OCI-LY7 (cell line): ENCODE data around the gene DBI. TPM values are rescaled to one million over a fixed set of nuclear protein-coding genes. Genes with fewer than 3 reads are reported as not detected.

Experiments
- BruUV-seq: library from RNA; stranded (reverse); fragments of 400-500 nt; replicated peaks from 2 replicates; lab custom pipeline; 2021; lab: Mats Ljungman, UMichigan
- CTCF ChIA-PET: fragments of 300-600 bp; sonication (Branson Sonifier 250); formaldehyde crosslinking; loops from one replicate; lab custom pipeline; 2022; ENCODE audit warnings: antibody characterized with exemption; ENCODE audit not compliant: unreplicated experiment; lab: Charles Lee
- POLR2A ChIA-PET: fragments of 300-600 bp; sonication (Branson Sonifier 250); formaldehyde crosslinking; loops from one replicate; lab custom pipeline; 2022; ENCODE audit warnings: antibody characterized with exemption; lab: Charles Lee
- DNase-seq: peaks from one replicate; pipeline ENCODE4 v3.0.0-alpha.2; 2015; ENCODE audit warnings: low spot score
- H2AFZ ChIP-seq: fragments of 200-600 bp; sonication (generic), shearing (Covaris generic); 2 replicates; pipeline ENCODE4 v1.6.1; 2014; ENCODE audit warnings: mild to moderate bottlenecking, antibody characterized with exemption, low read length, moderate library complexity
- H3K27ac ChIP-seq: fragments of 200-600 bp; sonication (generic); 2 replicates; pipeline ENCODE4 v1.5.1; 2014; ENCODE audit warnings: mixed run types, low read depth, mild to moderate bottlenecking, moderate library complexity, low read length, inconsistent platforms; ENCODE audit not compliant: poor library complexity, severe bottlenecking
- H3K36me3 ChIP-seq: fragments of 200-600 bp; sonication (generic); 2 replicates; pipeline ENCODE4 v1.6.1; 2014; ENCODE audit warnings: mild to moderate bottlenecking, antibody characterized with exemption, low read length, moderate library complexity, mixed read lengths; ENCODE audit not compliant: insufficient read depth
- H3K4me1 ChIP-seq: fragments of 200-600 bp; sonication (generic); 2 replicates; pipeline ENCODE4 v1.5.1; 2014; ENCODE audit warnings: mild to moderate bottlenecking, low read length; ENCODE audit not compliant: insufficient read depth, poor library complexity, severe bottlenecking
- H3K4me2 ChIP-seq: fragments of 200-600 bp; sonication (generic); 2 replicates; pipeline ENCODE4 v1.6.1; 2014; ENCODE audit warnings: mild to moderate bottlenecking, low read length
- H3K4me3 ChIP-seq: fragments of 200-600 bp; sonication (generic); 2 replicates; pipeline ENCODE4 v1.5.1; 2014; ENCODE audit warnings: mild to moderate bottlenecking, low read depth, low read length; ENCODE audit not compliant: poor library complexity, severe bottlenecking
- H3K79me2 ChIP-seq: fragments of 200-600 bp; sonication (generic); 2 replicates; pipeline ENCODE4 v1.6.1; 2016; ENCODE audit warnings: low read depth, mild to moderate bottlenecking, low read length, moderate library complexity, mixed read lengths; ENCODE audit not compliant: insufficient read depth
- H3K9me2 ChIP-seq: fragments of 200-600 bp; sonication (generic); 2 replicates; pipeline ENCODE4 v1.6.1; 2016; ENCODE audit warnings: mild to moderate bottlenecking, low read length, mixed read lengths; ENCODE audit not compliant: insufficient read depth
- H3K9me3 ChIP-seq: fragments of 200-600 bp; sonication (generic); 2 replicates; pipeline ENCODE4 v1.6.1; 2014; ENCODE audit warnings: mild to moderate bottlenecking, mixed run types, low read length, mixed read lengths
- H4K20me1 ChIP-seq: fragments of 200-600 bp; sonication (generic); 2 replicates; pipeline ENCODE4 v1.6.1; 2014; ENCODE audit warnings: mild to moderate bottlenecking, antibody characterized with exemption, low read length, moderate library complexity, mixed read lengths; ENCODE audit not compliant: insufficient read depth
- CTCF ChIP-seq: fragments of 200-600 bp; sonication (generic); conservative IDR thresholded peaks from 2 replicates; pipeline ENCODE4 v1.5.1; 2014; ENCODE audit warnings: mild to moderate bottlenecking, antibody characterized with exemption, low read length, moderate library complexity, mixed read lengths
- EZH2phosphoT487 ChIP-seq: fragments of 200-600 bp; sonication (generic); IDR thresholded peaks from 2 replicates; pipeline ENCODE4 v1.6.1; 2018; ENCODE audit warnings: low read depth, borderline replicate concordance, mild to moderate bottlenecking, mixed run types, antibody characterized with exemption, low read length, moderate library complexity, mixed read lengths
- intact Hi-C: fragments of 100-400 bp; cut with micrococcal nuclease; formaldehyde crosslinking; loops from one replicate; pipeline ENCODE4 v1.10.0; 2022; ENCODE audit not compliant: unreplicated experiment
- total RNA-seq, 2 experiments: library from RNA; depleted of rRNA in 1 of 2; stranded (reverse); fragments of >200 nt in 1 of 2; shearing (Covaris generic) in 1 of 2; gene quantifications; 2 replicates each; pipeline ENCODE4 v1.2.3, GENCODE V29; 2014 to 2022

Gene DBI
- total RNA-seq, 2 experiments from 2014 or later, result 293 to 309 TPM

GRCh38 chr2:119333360-119333759, 33.4 kb upstream of the DBI start:
- no TSS peak for BruUV-seq
- TF ChIP-seq EZH2phosphoT487 (no peak), CTCF (no peak)
- Histone ChIP-seq H3K4me3 (no peak overlapping the region), H2AFZ (no peak overlapping the region), H3K27ac (no peak overlapping the region), H3K4me2 (no peak overlapping the region), H3K4me1 (peaks cover 20% of the 10 kb centered on the region), H3K9me3 (no peaks in the 10 kb centered on the region), H3K79me2 (no peaks in the 10 kb centered on the region), H4K20me1 (no peaks in the 10 kb centered on the region), H3K36me3 (no peaks in the 10 kb centered on the region), H3K9me2 (no peaks in the 10 kb centered on the region)
- no peak for DNase-seq
- ChIA-PET CTCF (no interaction called here), POLR2A (no interaction called here)
- intact Hi-C loops, result no loop called here

GRCh38 chr2:119333833-119334232, 32.9 kb upstream of the DBI start:
- intact Hi-C loops, result no loop called here
- Histone ChIP-seq H3K27ac (no peak overlapping the region), H3K4me1 (peaks cover 25% of the 10 kb centered on the region), H2AFZ (no peak overlapping the region), H3K4me2 (no peak overlapping the region), H3K79me2 (no peaks in the 10 kb centered on the region), H3K4me3 (no peak overlapping the region), H3K9me2 (no peaks in the 10 kb centered on the region), H3K9me3 (no peaks in the 10 kb centered on the region), H3K36me3 (no peaks in the 10 kb centered on the region), H4K20me1 (no peaks in the 10 kb centered on the region)
- TF ChIP-seq CTCF (no peak), EZH2phosphoT487 (no peak)
- CTCF ChIA-PET, result no interaction called here
- POLR2A ChIA-PET, result no interaction called here
- DNase-seq, result no peak
- no TSS peak for BruUV-seq

- TF ChIP-seq CTCF, result no peak
- TF ChIP-seq EZH2phosphoT487, result no peak
- Histone ChIP-seq H3K4me2 (0 out of 2 replicates have a peak overlapping the region, but pooled peaks have one; percentile 52), H3K9me2 (no peaks in the 10 kb centered on the region), H4K20me1 (no peaks in the 10 kb centered on the region), H3K9me3 (no peaks in the 10 kb centered on the region), H3K79me2 (no peaks in the 10 kb centered on the region), H3K36me3 (no peaks in the 10 kb centered on the region), H2AFZ (peak overlapping the region; percentile 79; the same call in 1 of the 2 replicates), H3K4me3 (no peak overlapping the region), H3K4me1 (peaks cover 39% of the 10 kb centered on the region), H3K27ac (no peak overlapping the region)
- no TSS peak for BruUV-seq
- ChIA-PET POLR2A (interaction anchor here (0.9 to 1.8 kb wide), 5 partner anchors 12 to 29 kb away, joined by 3 to 9 read pairs (median 4); partner anchors contain the start of genes C2orf76 and DBI), CTCF (no interaction called here)
- intact Hi-C loops, result no loop called here
- no peak for DNase-seq
Observed at GRCh38 chr2:119337749-119338148, 29.0 kb upstream of the DBI start.
